DND-41 (cell line): ENCODE data around the gene ABCD1.

Experiments
- ATAC-seq: fragments of 200-7000 bp; cut with Tn5 transposase; 3 replicates; pipeline ENCODE4 v1.9.1; 2021; ENCODE audit warnings: low read depth; ENCODE audit not compliant: insufficient read depth
- DNase-seq: peaks from one replicate; pipeline ENCODE4 v3.0.0-alpha.2; 2020
- H2AFZ ChIP-seq: 2 replicates; pipeline ENCODE4 v1.6.0; 2012; ENCODE audit warnings: low read depth, low read length
- H3K27ac ChIP-seq: 2 replicates; pipeline ENCODE4 v1.5.1; 2012; ENCODE audit warnings: low read length, inconsistent platforms
- H3K27me3 ChIP-seq: fragments of 200-600 bp; sonication (generic); 2 replicates; pipeline ENCODE4 v1.6.0; 2012; ENCODE audit warnings: low read length, mild to moderate bottlenecking, inconsistent platforms; ENCODE audit not compliant: insufficient read depth, poor library complexity
- H3K36me3 ChIP-seq: 2 replicates; pipeline ENCODE4 v1.5.1; 2012; ENCODE audit warnings: low read length, inconsistent platforms; ENCODE audit not compliant: insufficient read depth
- H3K4me1 ChIP-seq: 2 replicates; pipeline ENCODE4 v1.5.1; 2012; ENCODE audit warnings: mild to moderate bottlenecking, low read length; ENCODE audit not compliant: insufficient read depth
- H3K4me2 ChIP-seq: 2 replicates; pipeline ENCODE4 v1.6.0; 2012; ENCODE audit warnings: mild to moderate bottlenecking, moderate library complexity, low read length, inconsistent platforms; ENCODE audit not compliant: insufficient read depth
- H3K4me3 ChIP-seq, 2 experiments: fragments of 200-600 bp in 1 of 2; shearing (Covaris generic) in 1 of 2; 2 replicates each; pipeline ENCODE4 v1.5.1; 2012 to 2016; ENCODE audit warnings: inconsistent platforms in 2 of 2, low read length in 2 of 2, mild to moderate bottlenecking in 2 of 2, low read depth in 1 of 2, moderate library complexity in 1 of 2
- H3K79me2 ChIP-seq: 2 replicates; pipeline ENCODE4 v1.6.0; 2012; ENCODE audit warnings: low read length, inconsistent platforms; ENCODE audit not compliant: insufficient read depth
- H3K9ac ChIP-seq: 2 replicates; pipeline ENCODE4 v1.6.0; 2012; ENCODE audit warnings: low read depth, mild to moderate bottlenecking, inconsistent platforms, low read length, moderate library complexity
- H3K9me3 ChIP-seq: 2 replicates; pipeline ENCODE4 v1.5.1; 2012; ENCODE audit warnings: low read length, moderate library complexity, mild to moderate bottlenecking, inconsistent platforms; ENCODE audit not compliant: insufficient read depth, severe bottlenecking
- H4K20me1 ChIP-seq: 2 replicates; pipeline ENCODE4 v1.6.0; 2012; ENCODE audit warnings: low read length; ENCODE audit not compliant: insufficient read depth
- CTCF ChIP-seq: IDR thresholded peaks from 2 replicates; pipeline ENCODE4 v1.5.1; 2012; ENCODE audit warnings: borderline replicate concordance, low read length, moderate library complexity, mild to moderate bottlenecking; ENCODE audit not compliant: poor library complexity, severe bottlenecking; ENCODE audit errors: extremely low read depth
- EZH2 ChIP-seq: IDR thresholded peaks from 3 replicates; pipeline ENCODE4 v1.6.1; 2012; ENCODE audit warnings: borderline replicate concordance, low read depth, mild to moderate bottlenecking, moderate library complexity, low read length, inconsistent platforms; ENCODE audit not compliant: severe bottlenecking

ABCD1 gene

GRCh38 chrX:153750127-153750774 is 25.6 kb downstream of the ABCD1 start:
- no peak for ATAC-seq
- TF ChIP-seq CTCF (no peak), EZH2 (no peak)
- no peak for DNase-seq
- Histone ChIP-seq H3K27me3 (no peaks in the 10 kb centered on the region), H2AFZ (no peak overlapping the region), H4K20me1 (no peaks in the 10 kb centered on the region), H3K9me3 (no peaks in the 10 kb centered on the region), H3K79me2 (no peaks in the 10 kb centered on the region), H3K27ac (no peak overlapping the region), H3K4me2 (no peak overlapping the region), H3K4me1 (no peaks in the 10 kb centered on the region), H3K36me3 (no peaks in the 10 kb centered on the region), H3K4me3 (no peak overlapping the region), H3K9ac (no peak overlapping the region)

DNA sequence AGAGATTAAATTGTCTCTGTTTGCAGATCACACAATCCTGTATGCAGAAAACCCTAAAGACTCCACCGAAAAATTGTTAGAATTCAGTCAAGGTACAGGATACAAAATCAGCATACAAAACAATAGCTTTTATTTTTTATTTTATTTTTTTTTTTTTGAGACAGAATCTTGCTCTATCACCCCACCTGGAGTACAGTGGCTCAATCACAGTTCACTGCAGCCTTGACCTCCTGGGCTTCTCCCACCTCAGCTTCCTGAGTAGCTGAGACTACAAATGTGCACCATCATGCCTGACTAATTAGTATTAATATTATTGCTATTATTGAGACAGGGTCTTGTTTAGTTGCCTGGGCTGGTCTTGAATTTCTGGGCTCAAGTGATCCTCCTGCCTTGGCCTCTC is 30.5 kb downstream of the ABCD1 start:
- no peak for TF ChIP-seq CTCF
- no peak for TF ChIP-seq EZH2

DNA sequence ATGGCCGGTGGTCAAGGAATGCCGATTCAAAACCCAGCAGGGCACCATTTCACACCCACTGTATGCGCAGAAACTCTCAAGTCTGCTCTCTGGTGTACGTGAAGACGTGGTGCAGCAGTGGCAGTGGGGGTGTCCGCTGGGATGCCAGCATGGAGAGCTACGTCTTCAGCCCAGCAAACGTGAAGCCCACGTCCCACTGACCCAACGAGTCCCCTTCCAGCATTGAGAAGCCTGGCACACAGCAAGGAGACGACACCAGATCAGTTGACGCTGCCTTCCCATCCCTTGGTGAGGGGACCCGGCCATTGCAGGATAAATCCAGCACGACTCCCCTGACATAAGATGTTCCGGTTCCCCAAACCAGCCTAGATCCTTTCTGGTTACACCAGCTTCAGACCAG is 37.2 kb downstream of the ABCD1 start:
- H3K4me3 ChIP-seq: no peak overlapping the region
- H2AFZ ChIP-seq: no peak overlapping the region
- H3K79me2 ChIP-seq: no peaks in the 10 kb centered on the region
- H3K4me2 ChIP-seq: no peak overlapping the region
- no peak overlapping the region for H3K27ac ChIP-seq
- H3K36me3 ChIP-seq: no peaks in the 10 kb centered on the region
- no peak for TF ChIP-seq EZH2
- no peak for TF ChIP-seq CTCF
- no peaks in the 10 kb centered on the region for H3K9me3 ChIP-seq
- H3K9ac ChIP-seq: no peak overlapping the region
- ATAC-seq (no peak), DNase-seq (no peak)
- H3K27me3 ChIP-seq: no peaks in the 10 kb centered on the region
- peaks cover 4% of the 10 kb centered on the region; the same call in 1 of the 2 replicates for H4K20me1 ChIP-seq
- H3K4me1 ChIP-seq: peaks cover 18% of the 10 kb centered on the region

More for the DNA sequence above, 30.5 kb downstream of the ABCD1 start:
- no peak overlapping the region for H3K4me2 ChIP-seq
- no peaks in the 10 kb centered on the region for H3K79me2 ChIP-seq
- H3K9me3 ChIP-seq: no peaks in the 10 kb centered on the region
- H3K9ac ChIP-seq: no peak overlapping the region
- no peak overlapping the region for H3K27ac ChIP-seq
- no peak overlapping the region for H2AFZ ChIP-seq
- no peaks in the 10 kb centered on the region for H3K36me3 ChIP-seq
- DNase-seq (no peak), ATAC-seq (no peak)
- no peaks in the 10 kb centered on the region for H4K20me1 ChIP-seq
- no peaks in the 10 kb centered on the region for H3K4me1 ChIP-seq
- H3K4me3 ChIP-seq: no peak overlapping the region
- no peaks in the 10 kb centered on the region for H3K27me3 ChIP-seq
